Rectal smooth muscle tissue (tissue), 1 donor: Measurements from ENCODE around the gene ZNF57.
"Not testable (repeated sequence)": the region's sequence is repeated elsewhere in the genome, so short reads cannot be mapped to it uniquely, and the experiment has no call there.

Source experiments
- H3K27ac ChIP-seq: one replicate; pipeline ENCODE4 v1.7.0; 2013; ENCODE audit warnings: low read depth, low read length, inconsistent platforms
- H3K27me3 ChIP-seq: one replicate; pipeline ENCODE4 v1.7.0; 2013; ENCODE audit warnings: low read length; ENCODE audit not compliant: control insufficient read depth, insufficient read depth
- H3K36me3 ChIP-seq: one replicate; pipeline ENCODE4 v1.7.0; 2013; ENCODE audit warnings: low read length; ENCODE audit not compliant: control insufficient read depth, insufficient read depth
- H3K4me1 ChIP-seq: one replicate; pipeline ENCODE4 v1.7.0; 2013; ENCODE audit warnings: low read length; ENCODE audit not compliant: control insufficient read depth, insufficient read depth
- H3K4me3 ChIP-seq: one replicate; pipeline ENCODE4 v1.7.0; 2013; ENCODE audit warnings: low read length
- H3K9ac ChIP-seq: one replicate; pipeline ENCODE4 v1.7.0; 2013; ENCODE audit warnings: low read length

Gene ZNF57

GRCh38 chr19:2944775-2945574 is 44.2 kb downstream of the ZNF57 start, which contains the start of gene ZNF77:
ZNF77 (minus strand) TSS chr19:2944971; CDS start chr19:2944840, 131 bp downstream.
- Histone ChIP-seq H3K36me3 (no peaks in the 10 kb centered on the region), H3K27ac (peak within 1 kb of the TSS; percentile 97), H3K4me3 (peak within 1 kb of the TSS; percentile 92), H3K27me3 (no peaks in the 10 kb centered on the region), H3K9ac (peak within 1 kb of the TSS; percentile 73), H3K4me1 (peaks cover 11% of the 10 kb centered on the region)

GRCh38 chr19:2945575-2946184 is 45.0 kb downstream of the ZNF57 start:
- H3K27ac ChIP-seq, result peak overlapping the region; percentile 97
- no peaks in the 10 kb centered on the region for H3K27me3 ChIP-seq
- H3K36me3 ChIP-seq, result no peaks in the 10 kb centered on the region
- peaks cover 11% of the 10 kb centered on the region for H3K4me1 ChIP-seq
- no peak overlapping the region for H3K9ac ChIP-seq
- H3K4me3 ChIP-seq, result peak overlapping the region; percentile 92

- Histone ChIP-seq H3K27ac (peak overlapping the region; percentile 98), H3K4me1 (peaks cover 9% of the 10 kb centered on the region), H3K4me3 (peak overlapping the region; percentile 99), H3K9ac (peak overlapping the region; percentile 83), H3K36me3 (no peaks in the 10 kb centered on the region), H3K27me3 (no peaks in the 10 kb centered on the region)
Observed at GRCh38 chr19:2949939-2950285, 49.2 kb downstream of the ZNF57 start.

- Histone ChIP-seq H3K27me3 (no peaks in the 10 kb centered on the region), H3K4me3 (peak overlapping the region; percentile 99), H3K4me1 (peaks cover 9% of the 10 kb centered on the region), H3K9ac (peak overlapping the region; percentile 83), H3K36me3 (no peaks in the 10 kb centered on the region), H3K27ac (peak overlapping the region; percentile 98)
Observed at GRCh38 chr19:2950286-2951124, 49.8 kb downstream of the ZNF57 start.

- H3K27me3 ChIP-seq, result no peaks in the 10 kb centered on the region
- H3K27ac ChIP-seq, result no peak overlapping the region
- H3K4me1 ChIP-seq, result peaks cover 9% of the 10 kb centered on the region
- no peak overlapping the region for H3K9ac ChIP-seq
- H3K4me3 ChIP-seq, result peak overlapping the region; percentile 44
- H3K36me3 ChIP-seq, result no peaks in the 10 kb centered on the region
Observed at GRCh38 chr19:2952953-2953481, 52.3 kb downstream of the ZNF57 start.

- Histone ChIP-seq H3K27ac (no peak overlapping the region), H3K9ac (no peak overlapping the region), H3K4me3 (no peak overlapping the region), H3K36me3 (no peaks in the 10 kb centered on the region), H3K27me3 (no peaks in the 10 kb centered on the region), H3K4me1 (peaks cover 3% of the 10 kb centered on the region)
Observed at GRCh38 chr19:2957160-2957559, 56.4 kb downstream of the ZNF57 start.

- H3K4me1 ChIP-seq, result no peaks in the 10 kb centered on the region
- H3K4me3 ChIP-seq, result no peak overlapping the region
- H3K27me3 ChIP-seq, result no peaks in the 10 kb centered on the region
- H3K27ac ChIP-seq, result no peak overlapping the region
- H3K9ac ChIP-seq, result no peak overlapping the region
- no peaks in the 10 kb centered on the region for H3K36me3 ChIP-seq
Observed at GRCh38 chr19:2960120-2960519, 59.4 kb downstream of the ZNF57 start.

GRCh38 chr19:2962018-2962670 is 61.4 kb downstream of the ZNF57 start:
- no peaks in the 10 kb centered on the region for H3K36me3 ChIP-seq
- no peak overlapping the region for H3K4me3 ChIP-seq
- no peak overlapping the region for H3K9ac ChIP-seq
- no peaks in the 10 kb centered on the region for H3K4me1 ChIP-seq
- H3K27me3 ChIP-seq, result no peaks in the 10 kb centered on the region
- H3K27ac ChIP-seq, result no peak overlapping the region

- Histone ChIP-seq H3K9ac (no peak overlapping the region), H3K4me1 (no peaks in the 10 kb centered on the region), H3K36me3 (no peaks in the 10 kb centered on the region), H3K27ac (no peak overlapping the region), H3K27me3 (no peaks in the 10 kb centered on the region), H3K4me3 (no peak overlapping the region)
Observed at GRCh38 chr19:2963122-2963521, 62.4 kb downstream of the ZNF57 start.

GRCh38 chr19:2963631-2964030 is 62.9 kb downstream of the ZNF57 start:
- not testable (repeated sequence) for H3K36me3 ChIP-seq, H3K27ac ChIP-seq, H3K4me3 ChIP-seq, H3K9ac ChIP-seq, H3K27me3 ChIP-seq, H3K4me1 ChIP-seq

GRCh38 chr19:2964874-2965273 is 64.1 kb downstream of the ZNF57 start:
- Histone ChIP-seq H3K27me3 (no peaks in the 10 kb centered on the region), H3K9ac (no peak overlapping the region), H3K4me3 (no peak overlapping the region), H3K27ac (no peak overlapping the region), H3K4me1 (no peaks in the 10 kb centered on the region), H3K36me3 (no peaks in the 10 kb centered on the region)

GRCh38 chr19:2967972-2968371 is 67.2 kb downstream of the ZNF57 start:
- Histone ChIP-seq H3K4me1 (no peaks in the 10 kb centered on the region), H3K4me3 (no peak overlapping the region), H3K9ac (no peak overlapping the region), H3K27me3 (no peaks in the 10 kb centered on the region), H3K36me3 (no peaks in the 10 kb centered on the region), H3K27ac (no peak overlapping the region)
